A673 (cell line): Measurements from ENCODE around the gene LALBA.

Experiments used
- EZH2 ChIP-seq: fragments of 200-600 bp; sonication (generic); IDR thresholded peaks from 2 replicates; pipeline ENCODE4 v1.6.1; 2017; ENCODE audit warnings: borderline replicate concordance, low read depth, mild to moderate bottlenecking, mixed read lengths, antibody characterized with exemption, low read length; ENCODE audit not compliant: poor library complexity, severe bottlenecking
- TF ChIP-seq, protein P1 (sequence below): fragments of 300-800, 200-600 bp; sonication (generic); conservative IDR thresholded peaks from 2 replicates; pipeline ENCODE4 v1.5.1; 2017; ENCODE audit warnings: low read depth, mild to moderate bottlenecking, antibody characterized with exemption, low read length, moderate library complexity, mixed read lengths

GRCh38 chr12:48613321-48613720 lies 43.5 kb upstream of the LALBA start:
- TF ChIP-seq, protein P1, sequence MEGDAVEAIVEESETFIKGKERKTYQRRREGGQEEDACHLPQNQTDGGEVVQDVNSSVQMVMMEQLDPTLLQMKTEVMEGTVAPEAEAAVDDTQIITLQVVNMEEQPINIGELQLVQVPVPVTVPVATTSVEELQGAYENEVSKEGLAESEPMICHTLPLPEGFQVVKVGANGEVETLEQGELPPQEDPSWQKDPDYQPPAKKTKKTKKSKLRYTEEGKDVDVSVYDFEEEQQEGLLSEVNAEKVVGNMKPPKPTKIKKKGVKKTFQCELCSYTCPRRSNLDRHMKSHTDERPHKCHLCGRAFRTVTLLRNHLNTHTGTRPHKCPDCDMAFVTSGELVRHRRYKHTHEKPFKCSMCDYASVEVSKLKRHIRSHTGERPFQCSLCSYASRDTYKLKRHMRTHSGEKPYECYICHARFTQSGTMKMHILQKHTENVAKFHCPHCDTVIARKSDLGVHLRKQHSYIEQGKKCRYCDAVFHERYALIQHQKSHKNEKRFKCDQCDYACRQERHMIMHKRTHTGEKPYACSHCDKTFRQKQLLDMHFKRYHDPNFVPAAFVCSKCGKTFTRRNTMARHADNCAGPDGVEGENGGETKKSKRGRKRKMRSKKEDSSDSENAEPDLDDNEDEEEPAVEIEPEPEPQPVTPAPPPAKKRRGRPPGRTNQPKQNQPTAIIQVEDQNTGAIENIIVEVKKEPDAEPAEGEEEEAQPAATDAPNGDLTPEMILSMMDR: no peak
- TF ChIP-seq EZH2: no peak
